Effector memory CD8-positive, alpha-beta T cell (primary cell): ENCODE results near the gene DOCK2.
"Not testable (repeated sequence)": the region's sequence is repeated elsewhere in the genome, so short reads cannot be mapped to it uniquely, and the experiment has no call there.

Source experiments
- ATAC-seq: fragments of 150-1000 bp; cut with Tn5 transposase; replicated peaks from 2 replicates; pipeline ENCODE4 v1.10.0; 2021; ENCODE audit warnings: mild to moderate bottlenecking, moderate library complexity
- DNase-seq, 3 experiments: peaks; one replicate each; pipeline ENCODE4 v3.0.0; 2021
- H3K27ac Mint-ChIP-seq, 2 donors: one replicate each; pipeline ENCODE4 v1.8.0; 2022; ENCODE audit warnings: mild to moderate bottlenecking in 2 of 2, mixed read lengths in 2 of 2, moderate library complexity in 2 of 2
- H3K27me3 Mint-ChIP-seq, 2 donors: one replicate each; pipeline ENCODE4 v1.8.0; 2022; ENCODE audit warnings: mixed read lengths in 2 of 2
- H3K36me3 Mint-ChIP-seq: one replicate; pipeline ENCODE4 v1.8.0; 2022; ENCODE audit warnings: mild to moderate bottlenecking, moderate library complexity, mixed read lengths; ENCODE audit not compliant: insufficient read depth
- H3K4me1 Mint-ChIP-seq, 2 donors: one replicate each; pipeline ENCODE4 v1.8.0; 2022; ENCODE audit warnings: low read depth in 2 of 2, mixed read lengths in 2 of 2
- H3K4me3 Mint-ChIP-seq, 2 donors: one replicate each; pipeline ENCODE4 v1.8.0; 2022; ENCODE audit warnings: mild to moderate bottlenecking in 2 of 2, mixed read lengths in 2 of 2, moderate library complexity in 2 of 2
- H3K9me3 Mint-ChIP-seq, 2 donors: one replicate each; pipeline ENCODE4 v1.8.0; 2022; ENCODE audit warnings: mixed read lengths in 2 of 2

Gene DOCK2

GRCh38 chr5:169723103-169723831 lies 86.2 kb downstream of the DOCK2 start:
- no peak for ATAC-seq
- Mint-ChIP-seq H3K27me3 (no peaks in the 10 kb centered on the region), H3K9me3 (no peaks in the 10 kb centered on the region), H3K36me3 (peaks cover 66% of the 10 kb centered on the region), H3K4me1 (peaks cover 11 to 14% of the 10 kb centered on the region in 2 donors), H3K4me3 (no peak overlapping the region), H3K27ac (peak overlapping the region in 1 of 2 donors; percentile 42)
- no peak for DNase-seq

DNA sequence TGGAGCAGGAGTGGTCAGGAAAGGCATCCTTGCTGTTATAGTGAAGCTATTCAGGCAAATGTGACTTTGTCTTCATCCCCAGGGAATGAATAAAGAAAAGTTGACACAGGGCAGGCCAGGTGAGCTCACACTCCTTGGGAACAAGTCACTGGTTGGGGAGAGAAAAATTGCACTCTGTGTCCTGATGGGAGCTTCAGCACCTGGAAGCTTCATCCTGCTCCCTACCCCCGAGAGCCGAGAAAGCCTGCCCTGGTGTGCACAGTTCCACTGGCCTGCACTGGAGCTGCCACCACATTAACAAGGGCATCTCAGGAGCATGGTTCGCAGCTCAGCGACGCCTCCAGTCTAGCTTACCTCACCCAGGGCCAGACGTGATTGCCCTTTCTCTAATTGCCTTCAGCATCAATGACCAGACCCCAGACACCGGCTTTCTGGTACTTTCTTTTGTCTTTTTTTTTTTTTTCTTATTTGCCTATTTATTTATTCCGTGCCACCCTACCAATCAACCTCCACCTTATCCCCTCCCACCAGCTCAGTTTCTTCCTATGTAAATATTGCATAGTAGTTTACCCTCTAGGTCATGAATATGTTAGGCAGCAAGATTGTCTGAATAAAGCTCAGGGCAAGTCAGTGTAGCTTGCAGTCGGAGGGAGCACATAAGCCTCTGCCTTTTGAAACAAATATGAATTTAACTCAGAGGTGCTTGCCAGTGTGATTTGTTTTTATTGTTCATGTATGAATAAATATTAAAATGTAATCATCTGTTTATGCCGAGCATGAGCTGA lies 87.4 kb downstream of the DOCK2 start:
- Mint-ChIP-seq H3K9me3 (no peaks in the 10 kb centered on the region), H3K4me1 (peaks cover 14 to 16% of the 10 kb centered on the region in 2 donors), H3K4me3 (no peak overlapping the region), H3K36me3 (peaks cover 55% of the 10 kb centered on the region), H3K27ac (no peak overlapping the region), H3K27me3 (no peaks in the 10 kb centered on the region)
- ATAC-seq (no peak), DNase-seq (no peak)

DNA sequence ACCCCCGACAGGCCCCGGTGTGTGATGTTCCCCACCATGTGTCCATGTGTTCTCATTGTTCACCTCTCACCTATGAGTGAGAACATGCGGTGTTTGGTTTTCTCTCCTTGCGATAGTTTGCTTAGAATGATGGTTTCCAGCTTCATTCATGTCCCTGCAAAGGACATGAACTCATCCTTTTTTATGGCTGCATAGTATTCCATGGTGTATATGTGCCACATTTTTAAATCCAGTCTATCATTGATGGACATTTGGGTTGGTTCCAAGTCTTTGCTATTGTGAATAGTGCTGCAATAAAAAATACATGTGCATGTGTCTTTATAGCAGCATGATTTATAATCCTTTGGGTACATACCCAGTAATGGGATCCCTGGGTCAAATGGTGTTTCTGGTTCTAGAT lies 88.6 kb downstream of the DOCK2 start:
- peaks cover 51% of the 10 kb centered on the region for H3K36me3 Mint-ChIP-seq
- not testable (repeated sequence) for ATAC-seq, H3K4me3 Mint-ChIP-seq, H3K27ac Mint-ChIP-seq, H3K27me3 Mint-ChIP-seq, DNase-seq, H3K9me3 Mint-ChIP-seq
- peaks cover 18 to 22% of the 10 kb centered on the region in 2 donors for H3K4me1 Mint-ChIP-seq

DNA sequence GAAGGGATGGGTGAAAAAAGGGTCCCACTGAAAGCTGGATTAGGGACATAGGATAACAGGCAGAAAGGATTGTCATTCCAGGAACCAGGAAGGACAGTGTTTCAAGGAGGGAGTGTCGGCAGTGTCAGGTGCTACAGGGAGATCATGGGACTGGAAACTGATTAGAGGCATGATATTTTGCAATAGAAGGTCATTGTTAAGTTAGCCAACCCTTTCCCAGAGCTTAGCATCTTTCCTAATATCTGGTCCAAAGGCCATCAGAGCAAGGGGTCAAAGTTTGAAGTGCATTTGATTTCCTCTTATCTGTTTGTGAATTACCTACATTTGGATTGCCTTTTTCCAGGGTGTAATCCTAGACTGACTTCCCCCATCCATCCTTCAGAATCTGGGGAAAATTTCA lies 91.3 kb downstream of the DOCK2 start:
- DNase-seq (no peak), ATAC-seq (no peak)
- no peaks in the 10 kb centered on the region for H3K27me3 Mint-ChIP-seq
- peaks cover 16 to 40% of the 10 kb centered on the region in 2 donors for H3K4me1 Mint-ChIP-seq
- peak overlapping the region in 1 of 2 donors; percentile 64 for H3K27ac Mint-ChIP-seq
- H3K9me3 Mint-ChIP-seq: no peaks in the 10 kb centered on the region
- no peak overlapping the region for H3K4me3 Mint-ChIP-seq
- peaks cover 40% of the 10 kb centered on the region for H3K36me3 Mint-ChIP-seq

- Mint-ChIP-seq H3K4me3 (no peak overlapping the region), H3K4me1 (peaks cover 19 to 48% of the 10 kb centered on the region in 2 donors), H3K27me3 (no peaks in the 10 kb centered on the region), H3K27ac (peak overlapping the region in 1 of 2 donors; percentile 77), H3K36me3 (peaks cover 38% of the 10 kb centered on the region), H3K9me3 (no peaks in the 10 kb centered on the region)
- ATAC-seq (no peak), DNase-seq (no peak)
These were observed 94.1 kb downstream of the DOCK2 start for GRCh38 chr5:169731221-169731620.

GRCh38 chr5:169732841-169733240 lies 95.8 kb downstream of the DOCK2 start:
- H3K27me3 Mint-ChIP-seq: no peaks in the 10 kb centered on the region
- no peak overlapping the region for H3K4me3 Mint-ChIP-seq
- no peaks in the 10 kb centered on the region for H3K9me3 Mint-ChIP-seq
- peaks cover 21 to 51% of the 10 kb centered on the region in 2 donors for H3K4me1 Mint-ChIP-seq
- H3K27ac Mint-ChIP-seq: peak overlapping the region in 1 of 2 donors; percentile 77
- H3K36me3 Mint-ChIP-seq: peaks cover 32% of the 10 kb centered on the region
- ATAC-seq (no peak), DNase-seq (no peak)

DNA sequence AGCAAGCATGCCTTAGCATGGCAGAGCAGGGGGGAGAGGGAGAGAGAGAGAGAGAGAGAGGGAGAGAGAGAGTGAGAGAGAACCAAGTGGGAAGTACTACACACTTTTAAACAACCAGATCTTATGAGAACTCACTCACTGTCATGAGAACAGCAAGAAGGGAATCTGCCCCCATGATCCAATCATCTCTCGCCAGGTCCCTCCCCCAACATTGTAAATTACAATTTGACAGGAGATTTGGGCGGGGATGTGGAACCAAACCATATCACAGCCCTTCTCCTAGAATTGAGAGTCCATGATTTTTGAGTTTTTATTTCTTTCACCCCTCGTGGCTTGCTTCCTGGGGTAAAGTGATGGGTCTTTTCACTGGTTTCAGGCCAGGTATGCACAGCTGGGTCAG lies 98.8 kb downstream of the DOCK2 start:
- Mint-ChIP-seq H3K4me3 (no peak overlapping the region), H3K36me3 (peaks cover 35% of the 10 kb centered on the region), H3K27ac (peak overlapping the region in 1 of 2 donors; percentile 26), H3K9me3 (no peaks in the 10 kb centered on the region), H3K27me3 (no peaks in the 10 kb centered on the region), H3K4me1 (peaks cover 17 to 51% of the 10 kb centered on the region in 2 donors)
- ATAC-seq (no peak), DNase-seq (no peak)

DNA sequence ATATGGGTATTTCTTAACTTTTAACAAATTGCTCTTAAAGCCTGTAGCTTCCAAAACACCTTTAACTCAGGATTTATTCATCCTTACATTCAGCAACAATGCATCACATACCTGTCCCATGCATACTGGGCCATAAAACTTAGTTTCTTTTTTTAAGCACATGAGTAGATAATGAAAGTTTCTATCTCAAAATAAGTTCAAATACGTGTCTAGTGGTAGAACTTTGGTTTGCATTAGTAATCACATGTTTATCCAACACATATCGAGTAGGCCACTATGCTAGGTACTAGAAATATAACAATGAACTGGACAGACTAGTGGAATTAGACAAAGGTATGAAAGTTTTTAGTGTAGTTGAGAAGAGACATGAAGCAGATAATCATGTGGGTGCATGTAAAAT lies 99.6 kb downstream of the DOCK2 start:
- Mint-ChIP-seq H3K4me1 (peaks cover 17 to 47% of the 10 kb centered on the region in 2 donors), H3K36me3 (peaks cover 38% of the 10 kb centered on the region), H3K9me3 (no peaks in the 10 kb centered on the region), H3K27me3 (no peaks in the 10 kb centered on the region), H3K27ac (peak overlapping the region; percentile 19 to 69), H3K4me3 (no peak overlapping the region)
- DNase-seq (no peak), ATAC-seq (no peak)

DNA sequence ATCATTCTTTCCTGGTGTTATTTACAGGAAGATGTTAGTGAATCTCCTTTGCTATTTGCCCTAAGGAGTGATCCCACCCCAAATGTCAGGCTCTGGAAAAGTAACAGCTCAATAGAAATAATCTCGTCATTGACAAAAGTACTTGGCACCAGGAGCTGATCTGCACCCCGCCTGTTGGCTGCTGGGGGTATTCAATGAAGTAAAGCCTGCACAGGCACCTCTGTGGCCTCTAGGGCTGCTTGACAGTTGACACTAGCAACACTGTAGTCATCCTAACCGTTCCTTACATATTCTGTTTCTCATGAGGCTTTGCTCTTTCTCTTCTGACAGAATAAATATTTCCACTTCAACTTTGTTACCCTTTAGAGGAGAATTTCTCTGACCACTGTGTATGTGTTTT lies 103.4 kb downstream of the DOCK2 start:
- H3K27ac Mint-ChIP-seq: no peak overlapping the region
- no peak for ATAC-seq
- H3K4me3 Mint-ChIP-seq: no peak overlapping the region
- no peaks in the 10 kb centered on the region for H3K9me3 Mint-ChIP-seq
- no peaks in the 10 kb centered on the region for H3K27me3 Mint-ChIP-seq
- H3K4me1 Mint-ChIP-seq: peaks cover 13 to 38% of the 10 kb centered on the region in 2 donors
- peaks cover 61% of the 10 kb centered on the region for H3K36me3 Mint-ChIP-seq
- DNase-seq: no peak

DNA sequence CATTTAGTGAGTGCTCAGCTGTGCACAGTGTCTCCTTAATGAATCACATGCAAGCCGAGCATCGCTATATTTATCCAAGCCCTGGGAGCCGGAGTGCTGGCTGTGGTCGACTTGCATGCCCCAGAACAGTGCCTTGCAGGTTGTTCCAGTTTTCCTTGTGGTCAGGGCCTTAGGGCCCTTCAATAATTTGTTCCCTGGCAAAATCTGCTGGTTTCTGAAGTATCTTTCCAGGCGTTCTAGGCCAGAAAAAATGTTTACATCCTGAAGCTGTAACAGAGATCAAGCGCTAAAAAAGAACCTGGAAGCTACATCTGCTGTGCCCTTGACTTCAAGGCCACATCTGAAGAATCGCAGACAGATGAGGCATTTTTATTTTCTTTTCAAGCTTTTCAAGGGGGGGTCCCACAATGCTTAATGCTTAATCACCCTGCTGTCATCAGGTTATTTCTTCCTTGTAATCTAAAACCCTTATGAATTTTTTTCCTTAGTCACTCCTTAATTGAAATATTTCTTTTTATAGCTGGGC lies 105.8 kb downstream of the DOCK2 start:
- H3K4me1 Mint-ChIP-seq: peaks cover 12 to 36% of the 10 kb centered on the region in 2 donors
- no peak for DNase-seq
- no peaks in the 10 kb centered on the region for H3K27me3 Mint-ChIP-seq
- H3K9me3 Mint-ChIP-seq: no peaks in the 10 kb centered on the region
- peaks cover 70% of the 10 kb centered on the region for H3K36me3 Mint-ChIP-seq
- H3K4me3 Mint-ChIP-seq: no peak overlapping the region
- H3K27ac Mint-ChIP-seq: peak overlapping the region; percentile 69 to 81
- ATAC-seq: no peak

- no peak overlapping the region for H3K4me3 Mint-ChIP-seq
- ATAC-seq: no peak
These were observed 107.3 kb downstream of the DOCK2 start for GRCh38 chr5:169744336-169744735.

GRCh38 chr5:169745441-169746146 lies 108.5 kb downstream of the DOCK2 start:
- Mint-ChIP-seq H3K4me1 (peaks cover 8 to 33% of the 10 kb centered on the region in 2 donors), H3K9me3 (no peaks in the 10 kb centered on the region), H3K27me3 (no peaks in the 10 kb centered on the region), H3K27ac (peak overlapping the region; percentile 5 to 45), H3K4me3 (no peak overlapping the region), H3K36me3 (peaks cover 81% of the 10 kb centered on the region)
- ATAC-seq (no peak), DNase-seq (no peak)

More at GRCh38 chr5:169744336-169744735, 107.3 kb downstream of the DOCK2 start:
- Mint-ChIP-seq H3K27ac (peak overlapping the region; percentile 5 to 45), H3K9me3 (no peaks in the 10 kb centered on the region), H3K27me3 (no peaks in the 10 kb centered on the region), H3K4me1 (peaks cover 8 to 30% of the 10 kb centered on the region in 2 donors), H3K36me3 (peaks cover 75% of the 10 kb centered on the region)
- DNase-seq: no peak

DNA sequence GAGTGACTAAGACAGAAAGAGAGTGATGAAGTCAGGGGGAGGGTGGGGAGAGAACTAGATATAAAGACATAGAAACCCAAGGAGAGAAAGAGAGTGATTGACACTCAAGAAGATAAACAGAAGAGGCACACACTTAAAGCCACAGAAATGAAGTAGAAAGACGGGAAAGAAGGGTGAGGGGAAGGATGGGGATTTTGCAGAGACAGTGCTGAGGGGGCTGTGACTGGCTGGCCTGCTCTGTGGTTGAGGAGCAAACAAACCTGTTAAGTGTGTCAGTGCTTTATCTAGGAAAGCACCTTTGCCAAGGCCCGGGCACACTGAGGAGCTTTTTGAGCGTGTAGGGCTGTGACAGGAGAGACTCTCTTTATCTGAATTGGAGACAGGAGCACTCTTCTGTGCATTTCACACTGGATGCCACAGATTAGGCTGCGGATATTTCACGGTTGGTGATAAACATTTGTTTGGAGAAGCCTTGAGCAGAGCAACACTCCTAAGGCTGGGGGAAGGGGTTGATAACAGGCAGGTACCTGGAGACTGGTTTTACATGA lies 109.1 kb downstream of the DOCK2 start:
- Mint-ChIP-seq H3K4me3 (no peak overlapping the region), H3K36me3 (peaks cover 84% of the 10 kb centered on the region), H3K9me3 (no peaks in the 10 kb centered on the region), H3K27ac (peak overlapping the region; percentile 5 to 45), H3K27me3 (no peaks in the 10 kb centered on the region), H3K4me1 (peaks cover 8 to 28% of the 10 kb centered on the region in 2 donors)
- ATAC-seq (no peak), DNase-seq (no peak)
